GM23338 (cell line): ENCODE results near the gene KRT6A. TPM values are rescaled to one million over a fixed set of nuclear protein-coding genes. Genes with fewer than 3 reads are reported as not detected.

Source experiments
- ATAC-seq: fragments of 200-7000 bp; cut with Tn5 transposase; 3 replicates; pipeline ENCODE4 v1.9.1; 2020
- DNase-seq: peaks from one replicate; pipeline ENCODE4 v3.0.0-alpha.2; 2015; ENCODE audit warnings: low spot score
- H2AFZ ChIP-seq: fragments of 200-600 bp; sonication (generic); 2 replicates; pipeline ENCODE4 v1.8.0; 2016; ENCODE audit warnings: antibody characterized with exemption, mild to moderate bottlenecking, moderate library complexity
- H3F3A ChIP-seq: fragments of 200-600 bp; sonication (generic); replicated peaks from 2 replicates; pipeline ENCODE4 v1.8.0; 2017; ENCODE audit warnings: antibody characterized with exemption, mixed run types, low read depth
- H3K27ac ChIP-seq: fragments of 200-600 bp; sonication (generic); 2 replicates; pipeline ENCODE4 v1.6.1; 2016; ENCODE audit warnings: low read depth
- H3K27me3 ChIP-seq: fragments of 200-600 bp; sonication (generic); 2 replicates; pipeline ENCODE4 v1.8.0; 2016; ENCODE audit warnings: mild to moderate bottlenecking, mixed run types, moderate library complexity; ENCODE audit not compliant: insufficient read depth
- H3K36me3 ChIP-seq: fragments of 200-600 bp; sonication (generic); 2 replicates; pipeline ENCODE4 v1.8.0; 2016; ENCODE audit warnings: mild to moderate bottlenecking; ENCODE audit not compliant: insufficient read depth
- H3K4me1 ChIP-seq: fragments of 200-600 bp; sonication (generic); 2 replicates; pipeline ENCODE4 v1.8.0; 2016; ENCODE audit warnings: mild to moderate bottlenecking, moderate library complexity; ENCODE audit not compliant: insufficient read depth
- H3K4me2 ChIP-seq: fragments of 200-600 bp; sonication (generic); 2 replicates; pipeline ENCODE4 v1.7.1; 2017; ENCODE audit warnings: mixed run types
- H3K4me3 ChIP-seq: fragments of 200-600 bp; sonication (generic); 2 replicates; pipeline ENCODE4 v1.6.1; 2016; ENCODE audit warnings: mixed run types
- H3K79me2 ChIP-seq: fragments of 200-600 bp; sonication (generic); replicated peaks from 2 replicates; pipeline ENCODE4 v1.8.0; 2017; ENCODE audit warnings: mild to moderate bottlenecking; ENCODE audit not compliant: insufficient read depth
- H3K9me2 ChIP-seq: fragments of 200-600 bp; sonication (generic); 2 replicates; pipeline ENCODE4 v1.8.0; 2017; ENCODE audit not compliant: insufficient read depth
- H4K20me1 ChIP-seq: fragments of 200-600 bp; sonication (generic); replicated peaks from 2 replicates; pipeline ENCODE4 v1.8.0; 2017; ENCODE audit warnings: mild to moderate bottlenecking; ENCODE audit not compliant: insufficient read depth
- H3K27ac Mint-ChIP-seq: 2 replicates; pipeline ENCODE4 v1.8.0; 2020; ENCODE audit warnings: inconsistent platforms, mild to moderate bottlenecking, moderate library complexity, mixed read lengths
- H3K27me3 Mint-ChIP-seq: 3 replicates; pipeline ENCODE4 v1.8.0; 2022; ENCODE audit warnings: low read depth, mild to moderate bottlenecking, moderate library complexity, mixed read lengths, inconsistent platforms; ENCODE audit not compliant: insufficient read depth, poor library complexity
- H3K36me3 Mint-ChIP-seq: 3 replicates; pipeline ENCODE4 v1.8.0; 2021; ENCODE audit warnings: low read depth, mild to moderate bottlenecking, inconsistent platforms, moderate library complexity, mixed read lengths
- H3K4me1 Mint-ChIP-seq: 3 replicates; pipeline ENCODE4 v1.8.0; 2020; ENCODE audit warnings: mild to moderate bottlenecking, inconsistent platforms, mixed read lengths
- H3K4me3 Mint-ChIP-seq: 3 replicates; pipeline ENCODE4 v1.8.0; 2021; ENCODE audit warnings: moderate library complexity, mild to moderate bottlenecking, inconsistent platforms, mixed read lengths
- H3K9me3 Mint-ChIP-seq: 3 replicates; pipeline ENCODE4 v1.8.0; 2020; ENCODE audit warnings: moderate library complexity, mild to moderate bottlenecking, inconsistent platforms, mixed read lengths
- CREB1 ChIP-seq: fragments of 250-450 bp; sonication (Bioruptor Pico); IDR thresholded peaks from 2 replicates; pipeline ENCODE4 v1.5.0; 2020; ENCODE audit warnings: low read depth, mild to moderate bottlenecking, moderate library complexity
- ETS1 ChIP-seq: IDR thresholded peaks from 2 replicates; pipeline ENCODE4 v1.6.1; 2016; ENCODE audit warnings: antibody characterized with exemption
- EZH2 ChIP-seq: fragments of 200-600 bp; sonication (generic); IDR thresholded peaks from one replicate; pipeline ENCODE4 v1.8.0; 2017; ENCODE audit warnings: antibody characterized with exemption, mild to moderate bottlenecking, low read depth; ENCODE audit not compliant: unreplicated experiment
- ZNF114 ChIP-seq: fragments of 250-450 bp; sonication (Bioruptor Pico); IDR thresholded peaks from 2 replicates; pipeline ENCODE4 v1.5.0; 2020; ENCODE audit warnings: mild to moderate bottlenecking, moderate library complexity
- ZNF331 ChIP-seq: fragments of 250-450 bp; sonication (Bioruptor Pico); IDR thresholded peaks from 2 replicates; pipeline ENCODE4 v1.5.0; 2020; ENCODE audit warnings: low read depth, mild to moderate bottlenecking, moderate library complexity
- ZNF462 ChIP-seq: fragments of 250-450 bp; sonication (Bioruptor Pico); IDR thresholded peaks from 2 replicates; pipeline ENCODE4 v1.5.0; 2020; ENCODE audit warnings: mild to moderate bottlenecking, moderate library complexity
- polyA plus RNA-seq: library from polyadenylated mRNA; unstranded; fragments of >200 nt; fragmentation: Nextera tagmentation; extraction: Ambion mirVana; gene quantifications from 2 replicates; pipeline ENCODE4 v1.2.1, GENCODE V29; 2016
- total RNA-seq: library from RNA; depleted of rRNA; stranded (reverse); fragments of >200 nt; shearing (Covaris generic); gene quantifications from 2 replicates; pipeline ENCODE4 v1.2.3, GENCODE V29; 2014

The KRT6A gene
- total and polyA plus RNA-seq, 2 experiments from 2014 or later, result not detected

- H2AFZ ChIP-seq, result no peak overlapping the region
- H3K36me3 Mint-ChIP-seq, result no peaks in the 10 kb centered on the region
- H3K4me3 Mint-ChIP-seq, result no peak overlapping the region
- H3K9me2 ChIP-seq, result peaks cover 4% of the 10 kb centered on the region; the same call in 1 of the 2 replicates
- DNase-seq (no peak), ATAC-seq (no peak)
- TF ChIP-seq ZNF462, result no peak
- TF ChIP-seq CREB1, result no peak
- no peak for TF ChIP-seq ZNF331 (CRISPR knock-in tag)
- H3K27me3 Mint-ChIP-seq, result peaks cover 15% of the 10 kb centered on the region
- peaks cover 19% of the 10 kb centered on the region for H3K4me1 ChIP-seq
- H4K20me1 ChIP-seq, result no peaks in the 10 kb centered on the region
- H3K27ac Mint-ChIP-seq, result no peak overlapping the region
- H3K79me2 ChIP-seq, result no peaks in the 10 kb centered on the region
- no peaks in the 10 kb centered on the region for H3K27me3 ChIP-seq
- H3K9me3 Mint-ChIP-seq, result no peaks in the 10 kb centered on the region
- no peaks in the 10 kb centered on the region for H3K36me3 ChIP-seq
- H3K4me2 ChIP-seq, result no peak overlapping the region
- no peaks in the 10 kb centered on the region for H3F3A ChIP-seq
- H3K4me1 Mint-ChIP-seq, result peaks cover 26% of the 10 kb centered on the region
- no peak overlapping the region for H3K4me3 ChIP-seq
- no peak overlapping the region for H3K27ac ChIP-seq
These were observed 5.9 kb upstream of the KRT6A start for GRCh38 chr12:52498946-52499345.

- Histone ChIP-seq H3K27ac (no peak overlapping the region), H3K4me1 (peaks cover 19% of the 10 kb centered on the region)
- no peak overlapping the region for H3K27ac Mint-ChIP-seq
- no peak for TF ChIP-seq ZNF114 (CRISPR knock-in tag)
- no peak for TF ChIP-seq ETS1
- TF ChIP-seq ZNF331 (CRISPR knock-in tag), result no peak
- no peak for TF ChIP-seq EZH2
These were observed 4.9 kb upstream of the KRT6A start for GRCh38 chr12:52497975-52498374.

More at GRCh38 chr12:52497975-52498374, 4.9 kb upstream of the KRT6A start:
- H3K4me3 ChIP-seq, result no peak overlapping the region
- H2AFZ ChIP-seq, result no peak overlapping the region
- no peaks in the 10 kb centered on the region for H3K27me3 ChIP-seq
- peaks cover 4% of the 10 kb centered on the region; the same call in 1 of the 2 replicates for H3K9me2 ChIP-seq
- Mint-ChIP-seq H3K4me1 (peaks cover 26% of the 10 kb centered on the region), H3K36me3 (no peaks in the 10 kb centered on the region), H3K4me3 (no peak overlapping the region), H3K9me3 (no peaks in the 10 kb centered on the region), H3K27me3 (peaks cover 15% of the 10 kb centered on the region)
- no peaks in the 10 kb centered on the region for H3K79me2 ChIP-seq
- no peak overlapping the region for H3K4me2 ChIP-seq
- no peaks in the 10 kb centered on the region for H4K20me1 ChIP-seq
- H3F3A ChIP-seq, result no peaks in the 10 kb centered on the region
- ATAC-seq (no peak), DNase-seq (no peak)
- no peaks in the 10 kb centered on the region for H3K36me3 ChIP-seq
